Esophagus squamous epithelium (tissue), 4 donors: ENCODE results near the gene GDPD5.
"Not testable (repeated sequence)": the region's sequence is repeated elsewhere in the genome, so short reads cannot be mapped to it uniquely, and the experiment has no call there.

Experiments used
- CTCF ChIP-seq, 6 experiments: fragments of 450-650 bp in 4 of 6; fragments of 200-600 bp in 2 of 6; sonication (generic) in 2 of 6; IDR thresholded peaks; one replicate each; pipeline ENCODE4 v1.5.1; 2016 to 2019; ENCODE audit warnings: antibody characterized with exemption in 6 of 6, mild to moderate bottlenecking in 4 of 6, moderate library complexity in 4 of 6
- POLR2A ChIP-seq, 4 donors: fragments of 450-650 bp; IDR thresholded peaks; one replicate each; pipeline ENCODE4 v1.6.1; 2017; ENCODE audit warnings: antibody characterized with exemption in 4 of 4, mild to moderate bottlenecking in 4 of 4, moderate library complexity in 3 of 4

DNA sequence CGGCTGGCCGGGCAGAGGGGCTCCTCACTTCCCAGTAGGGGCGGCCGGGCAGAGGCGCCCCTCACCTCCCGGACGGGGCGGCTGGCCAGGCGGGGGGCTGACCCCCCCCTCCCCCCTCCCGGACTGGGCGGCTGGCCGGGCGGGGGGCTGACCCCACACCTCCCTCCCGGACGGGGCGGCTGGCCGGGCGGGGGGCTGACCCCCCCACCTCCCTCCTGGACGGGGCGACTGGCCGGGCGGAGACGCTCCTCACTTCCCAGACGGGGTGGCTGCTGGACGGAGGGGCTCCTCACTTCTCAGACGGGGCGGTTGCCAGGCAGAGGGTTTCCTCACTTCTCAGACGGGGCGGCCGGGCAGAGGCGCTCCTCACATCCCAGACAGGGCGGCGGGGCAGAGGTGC, 115.8 kb downstream of the GDPD5 start:
- TF ChIP-seq CTCF, POLR2A (IDR thresholded peaks at IDR 0.05): not testable (repeated sequence)
